Measurements from ENCODE around the gene NAV2.

NAV2 gene

GRCh38 chr11:19866037-19866436 lies 153.4 kb downstream of the NAV2 start:
- no peak for DNase-seq (ENCODE audit: low read depth)

- DNase-seq (ENCODE audit: low read depth) = no peak
These were observed 153.9 kb downstream of the NAV2 start for GRCh38 chr11:19866521-19866920.

GRCh38 chr11:19867064-19867463 lies 154.4 kb downstream of the NAV2 start:
- DNase-seq (ENCODE audit: low read depth) = no peak

- DNase-seq (ENCODE audit: low read depth) = no peak
These were observed 155.7 kb downstream of the NAV2 start for GRCh38 chr11:19868281-19868821.

- no peak for DNase-seq (ENCODE audit: low read depth)
These were observed 156.2 kb downstream of the NAV2 start for GRCh38 chr11:19868871-19869270.

GRCh38 chr11:19869466-19869865 lies 156.8 kb downstream of the NAV2 start:
- no peak for DNase-seq (ENCODE audit: low read depth)

- no peak for DNase-seq (ENCODE audit: low read depth)
These were observed 157.4 kb downstream of the NAV2 start for GRCh38 chr11:19869946-19870589.

GRCh38 chr11:19871531-19871930 lies 158.9 kb downstream of the NAV2 start:
- no peak for DNase-seq (ENCODE audit: low read depth)

GRCh38 chr11:19872512-19873145 lies 160.0 kb downstream of the NAV2 start:
- no peak for DNase-seq (ENCODE audit: low read depth)

GRCh38 chr11:19873730-19874129 lies 161.1 kb downstream of the NAV2 start:
- DNase-seq (ENCODE audit: low read depth) = no peak

- no peak for DNase-seq (ENCODE audit: low read depth)
These were observed 161.6 kb downstream of the NAV2 start for GRCh38 chr11:19874266-19874665.

- no peak for DNase-seq (ENCODE audit: low read depth)
These were observed 164.1 kb downstream of the NAV2 start for GRCh38 chr11:19876750-19877149.

GRCh38 chr11:19878520-19878919 lies 165.9 kb downstream of the NAV2 start:
- DNase-seq (ENCODE audit: low read depth) = no peak

GRCh38 chr11:19879307-19880087 lies 166.9 kb downstream of the NAV2 start:
- DNase-seq (ENCODE audit: low read depth) = no peak

GRCh38 chr11:19880088-19880345 lies 167.4 kb downstream of the NAV2 start:
- no peak for DNase-seq (ENCODE audit: low read depth)

- no peak for DNase-seq (ENCODE audit: low read depth)
These were observed 168.5 kb downstream of the NAV2 start for GRCh38 chr11:19881177-19881576.

- no peak for DNase-seq (ENCODE audit: low read depth)
These were observed 169.7 kb downstream of the NAV2 start for GRCh38 chr11:19882356-19882755.

- DNase-seq (ENCODE audit: low read depth) = no peak
These were observed 173.9 kb downstream of the NAV2 start for GRCh38 chr11:19886498-19886897.

- no peak for DNase-seq (ENCODE audit: low read depth)
These were observed 175.2 kb downstream of the NAV2 start for GRCh38 chr11:19887842-19888241.

- no peak for DNase-seq (ENCODE audit: low read depth)
These were observed 176.9 kb downstream of the NAV2 start for GRCh38 chr11:19889531-19889930.

- no peak for DNase-seq (ENCODE audit: low read depth)
These were observed 177.7 kb downstream of the NAV2 start for GRCh38 chr11:19890308-19890707.

- no peak for DNase-seq (ENCODE audit: low read depth)
These were observed 178.4 kb downstream of the NAV2 start for GRCh38 chr11:19891022-19891421.

- no peak for DNase-seq (ENCODE audit: low read depth)
These were observed 179.8 kb downstream of the NAV2 start for GRCh38 chr11:19892387-19892786.
